Liver (tissue), 9 donors: ENCODE data around the gene SESN1. TPM values are rescaled to one million over a fixed set of nuclear protein-coding genes. Genes with fewer than 3 reads are reported as not detected.

Experiments used
- DNase-seq: peaks from one replicate; pipeline ENCODE4 v3.0.0-alpha.2; 2017; ENCODE audit warnings: low spot score
- H3K27ac ChIP-seq, 2 donors: one replicate each; pipeline ENCODE4 v1.7.0; 2013; ENCODE audit warnings: inconsistent platforms in 2 of 2, low read length in 2 of 2, control low read depth in 1 of 2, low read depth in 1 of 2, mild to moderate bottlenecking in 1 of 2
- H3K27me3 ChIP-seq, 4 donors: one replicate each; pipeline versions ENCODE4 v1.6.1 to v1.7.0; 2013; ENCODE audit warnings: low read length in 3 of 4, inconsistent platforms in 1 of 4, mild to moderate bottlenecking in 1 of 4, moderate library complexity in 1 of 4; ENCODE audit not compliant: control insufficient read depth in 4 of 4, insufficient read depth in 4 of 4
- H3K36me3 ChIP-seq, 4 donors: one replicate each; pipeline versions ENCODE4 v1.6.1 to v1.7.0; 2013; ENCODE audit warnings: low read length in 3 of 4, mild to moderate bottlenecking in 3 of 4, low read depth in 1 of 4, moderate library complexity in 1 of 4; ENCODE audit not compliant: control insufficient read depth in 4 of 4, insufficient read depth in 3 of 4
- H3K4me1 ChIP-seq, 4 donors: one replicate each; pipeline versions ENCODE4 v1.6.1 to v1.7.0; 2013; ENCODE audit warnings: low read length in 3 of 4, mild to moderate bottlenecking in 3 of 4, moderate library complexity in 1 of 4; ENCODE audit not compliant: control insufficient read depth in 4 of 4, insufficient read depth in 4 of 4
- H3K4me3 ChIP-seq, 3 donors: one replicate each; pipeline versions ENCODE4 v1.6.1 to v1.7.0; 2013; ENCODE audit warnings: low read length in 3 of 3, control low read depth in 1 of 3, low read depth in 1 of 3, mild to moderate bottlenecking in 1 of 3
- H3K9ac ChIP-seq, 2 donors: one replicate each; pipeline ENCODE4 v1.7.0; 2013; ENCODE audit warnings: low read length in 2 of 2, mild to moderate bottlenecking in 2 of 2, moderate library complexity in 2 of 2, control low read depth in 1 of 2, low read depth in 1 of 2
- H3K9me3 ChIP-seq, 4 donors: one replicate each; pipeline versions ENCODE4 v1.6.1 to v1.7.0; 2013; ENCODE audit warnings: low read length in 3 of 4; ENCODE audit not compliant: control insufficient read depth in 4 of 4
- EGR1 ChIP-seq, 2 donors: IDR thresholded peaks; 2 replicates each; pipeline ENCODE4 v1.6.1; 2016 to 2018; ENCODE audit warnings: antibody characterized with exemption in 2 of 2, low read depth in 2 of 2
- FOXA2 ChIP-seq: IDR thresholded peaks from 2 replicates; pipeline ENCODE4 v1.6.1; 2016; ENCODE audit warnings: antibody characterized with exemption
- GABPA ChIP-seq, 2 donors: IDR thresholded peaks in 1 of 2; conservative IDR thresholded peaks in 1 of 2; 2 replicates each; pipeline ENCODE4 v1.6.1; 2016; ENCODE audit warnings: antibody characterized with exemption in 2 of 2, mild to moderate bottlenecking in 1 of 2, moderate library complexity in 1 of 2
- HNF4G ChIP-seq: IDR thresholded peaks from 2 replicates; pipeline ENCODE4 v1.6.1; 2016; ENCODE audit warnings: antibody characterized with exemption
- JUND ChIP-seq, 2 donors: IDR thresholded peaks; 2 replicates each; pipeline ENCODE4 v1.6.1; 2016; ENCODE audit warnings: antibody characterized with exemption in 2 of 2
- NR2F2 ChIP-seq: IDR thresholded peaks from 2 replicates; pipeline ENCODE4 v1.6.1; 2016; ENCODE audit warnings: antibody characterized with exemption
- RAD21 ChIP-seq, 2 donors: IDR thresholded peaks; 2 replicates each; pipeline ENCODE4 v1.6.1; 2016; ENCODE audit warnings: antibody characterized with exemption in 2 of 2, mild to moderate bottlenecking in 2 of 2
- RXRA ChIP-seq, 2 donors: IDR thresholded peaks; 2 replicates each; pipeline ENCODE4 v1.6.1; 2017 to 2018; ENCODE audit warnings: antibody characterized with exemption in 2 of 2, mild to moderate bottlenecking in 1 of 2
- SP1 ChIP-seq: IDR thresholded peaks from 2 replicates; pipeline ENCODE4 v1.6.1; 2018; ENCODE audit warnings: antibody characterized with exemption, mild to moderate bottlenecking
- YY1 ChIP-seq: IDR thresholded peaks from 2 replicates; pipeline ENCODE4 v1.6.1; 2016; ENCODE audit warnings: antibody characterized with exemption, mild to moderate bottlenecking
- WGBS: extraction: QIAGEN DNeasy Blood & Tissue Kit; methylation state at CpG from one replicate; pipeline ENCODE4 v1.1.7; 2013; 5-methylcytosine and 5-hydroxymethylcytosine counted together
- polyA plus RNA-seq, 2 donors: library from polyadenylated mRNA; stranded (reverse) in 1 of 2; unstranded in 1 of 2; fragments of 200-250 nt in 1 of 2; fragments of >200 nt in 1 of 2; fragmentation: Nextera tagmentation in 1 of 2; extraction: Ambion mirVana in 1 of 2; gene quantifications; one replicate each; pipeline versions ENCODE4 v1.2.1 to v1.2.3, GENCODE V29; 2013 to 2015
- total RNA-seq, 2 donors: library from RNA; depleted of rRNA; stranded (reverse); fragments of >200 nt; gene quantifications; one replicate each; pipeline ENCODE4 v1.2.3, GENCODE V29; 2014
- TF ChIP-seq, protein P1 (sequence below): fragments of 150-350 bp; IDR thresholded peaks from 2 replicates; pipeline ENCODE4 v1.5.1; 2017; ENCODE audit warnings: improper control_type of control experiment, low read depth, low read length; ENCODE audit not compliant: missing input control
- TF ChIP-seq, protein P2 (sequence below): IDR thresholded peaks from 2 replicates; pipeline ENCODE4 v1.6.1; 2016; ENCODE audit warnings: antibody characterized with exemption
- TF ChIP-seq, protein P3 (sequence below): IDR thresholded peaks from 2 replicates; pipeline ENCODE4 v1.6.1; 2016; ENCODE audit warnings: antibody characterized with exemption
- donor health status: healthy.
- donor health status: healthy.
- donor health status: healthy.
- donor health status: healthy.
- donor health status: healthy.

SESN1 gene
- total and polyA plus RNA-seq, 4 donors: 6.2 to 17.0 (median 11.0) TPM

DNA sequence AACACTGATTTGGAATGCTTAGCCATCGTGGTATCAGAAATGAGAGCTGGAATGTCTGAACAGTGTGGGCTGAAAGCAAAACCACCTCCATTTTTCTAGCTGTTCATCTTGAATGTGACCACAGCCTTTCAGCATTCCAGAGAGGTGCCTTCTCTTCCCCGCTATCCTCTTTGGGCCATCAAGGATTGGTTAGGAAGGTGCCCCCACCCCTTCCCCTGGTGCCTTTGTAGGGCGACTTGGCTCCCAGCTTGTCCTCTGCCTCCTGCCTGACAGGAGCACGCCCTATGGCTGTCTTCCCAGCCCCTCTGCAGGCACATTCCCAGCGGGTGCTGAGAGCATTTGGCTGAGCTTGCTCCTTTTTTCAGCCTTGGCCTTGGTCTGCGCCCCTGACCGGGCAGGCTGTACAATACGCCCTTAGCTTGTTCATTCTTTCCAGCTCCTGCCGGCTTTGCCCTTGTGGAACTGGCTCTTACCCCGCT is 148.9 kb downstream of the SESN1 start:
- H3K27ac ChIP-seq: peak overlapping the region; percentile 66 to 69
- no peak overlapping the region for H3K4me3 ChIP-seq
- no peaks in the 10 kb centered on the region for H3K27me3 ChIP-seq
- no peak overlapping the region for H3K9ac ChIP-seq
- TF ChIP-seq RAD21 (IDR thresholded peaks at IDR 0.05) (no peak), EGR1 (IDR thresholded peaks at IDR 0.05; ENCODE audit: low read depth in 2 of 2) (no peak), GABPA (IDR thresholded peaks at IDR 0.05 in 1 of 2, conservative IDR thresholded peaks at IDR 0.05 in 1 of 2) (no peak), NR2F2 (no peak), JUND (IDR thresholded peaks at IDR 0.05) (no peak), RXRA (IDR thresholded peaks at IDR 0.05) (no peak), YY1 (no peak), FOXA2 (no peak)
- TF ChIP-seq, protein P1, sequence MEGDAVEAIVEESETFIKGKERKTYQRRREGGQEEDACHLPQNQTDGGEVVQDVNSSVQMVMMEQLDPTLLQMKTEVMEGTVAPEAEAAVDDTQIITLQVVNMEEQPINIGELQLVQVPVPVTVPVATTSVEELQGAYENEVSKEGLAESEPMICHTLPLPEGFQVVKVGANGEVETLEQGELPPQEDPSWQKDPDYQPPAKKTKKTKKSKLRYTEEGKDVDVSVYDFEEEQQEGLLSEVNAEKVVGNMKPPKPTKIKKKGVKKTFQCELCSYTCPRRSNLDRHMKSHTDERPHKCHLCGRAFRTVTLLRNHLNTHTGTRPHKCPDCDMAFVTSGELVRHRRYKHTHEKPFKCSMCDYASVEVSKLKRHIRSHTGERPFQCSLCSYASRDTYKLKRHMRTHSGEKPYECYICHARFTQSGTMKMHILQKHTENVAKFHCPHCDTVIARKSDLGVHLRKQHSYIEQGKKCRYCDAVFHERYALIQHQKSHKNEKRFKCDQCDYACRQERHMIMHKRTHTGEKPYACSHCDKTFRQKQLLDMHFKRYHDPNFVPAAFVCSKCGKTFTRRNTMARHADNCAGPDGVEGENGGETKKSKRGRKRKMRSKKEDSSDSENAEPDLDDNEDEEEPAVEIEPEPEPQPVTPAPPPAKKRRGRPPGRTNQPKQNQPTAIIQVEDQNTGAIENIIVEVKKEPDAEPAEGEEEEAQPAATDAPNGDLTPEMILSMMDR: no peak
- WGBS: 83% methylated on average over 10 of the region's 10 CpGs
- no peaks in the 10 kb centered on the region for H3K4me1 ChIP-seq
- no peaks in the 10 kb centered on the region for H3K9me3 ChIP-seq
- no peak for DNase-seq
- no peaks in the 10 kb centered on the region for H3K36me3 ChIP-seq

DNA sequence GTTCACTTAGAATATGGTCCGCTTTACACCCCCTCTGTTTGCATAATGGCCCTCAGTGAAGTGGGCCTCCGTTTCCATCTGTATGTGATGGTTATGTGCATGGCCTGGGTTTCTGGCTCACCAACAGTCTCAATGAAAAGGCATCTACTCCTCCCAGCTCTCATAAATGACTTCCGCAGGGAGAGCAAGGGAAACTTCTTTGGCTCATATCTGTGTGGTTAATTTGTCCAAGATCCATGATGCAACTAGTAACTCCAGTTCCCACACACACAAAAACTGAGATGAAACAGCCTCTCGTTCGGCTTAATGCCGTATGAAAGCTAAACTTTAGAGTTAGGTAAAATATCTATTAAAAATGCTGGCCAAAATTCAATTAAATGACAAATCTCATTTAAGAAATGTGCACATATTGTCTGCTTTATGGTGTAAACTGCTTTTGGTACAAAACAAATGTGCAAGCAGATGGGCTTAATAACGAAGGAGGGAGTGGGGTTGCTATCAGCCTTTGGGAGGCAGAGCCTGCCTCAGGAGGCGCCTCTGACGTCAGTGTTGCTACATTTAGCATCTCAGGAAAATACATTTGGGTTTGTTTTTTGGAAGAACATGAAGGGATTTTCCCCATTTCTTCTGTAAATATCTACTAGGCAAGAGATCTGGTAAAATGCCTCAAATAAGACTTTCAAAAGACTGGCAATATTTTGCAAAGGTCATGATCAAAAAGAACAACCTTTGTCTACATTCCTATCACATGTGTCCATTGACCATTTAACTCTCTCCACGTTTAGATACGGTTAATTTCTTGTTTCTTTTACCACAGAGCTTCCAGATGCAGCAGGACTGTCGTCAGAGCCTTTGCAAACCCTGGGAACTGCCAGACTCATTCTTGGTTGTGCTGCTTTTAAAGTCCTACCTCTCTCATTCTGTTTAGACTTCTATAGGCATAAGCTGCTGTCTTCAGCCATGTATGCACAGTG is 149.7 kb downstream of the SESN1 start:
- peak overlapping the region; percentile 66 to 69 for H3K27ac ChIP-seq
- WGBS: 78% methylated on average over 12 of the region's 12 CpGs
- no peak for DNase-seq
- H3K9ac ChIP-seq: no peak overlapping the region
- TF ChIP-seq HNF4G (no peak), SP1 (no peak), RAD21 (IDR thresholded peaks at IDR 0.05) (peak in 1 of 2 donors; percentile 12), EGR1 (IDR thresholded peaks at IDR 0.05; ENCODE audit: low read depth in 2 of 2) (no peak), GABPA (IDR thresholded peaks at IDR 0.05 in 1 of 2, conservative IDR thresholded peaks at IDR 0.05 in 1 of 2) (no peak)
- no peaks in the 10 kb centered on the region for H3K9me3 ChIP-seq
- H3K27me3 ChIP-seq: no peaks in the 10 kb centered on the region
- H3K4me3 ChIP-seq: no peak overlapping the region
- no peaks in the 10 kb centered on the region for H3K4me1 ChIP-seq
- H3K36me3 ChIP-seq: no peaks in the 10 kb centered on the region

DNA sequence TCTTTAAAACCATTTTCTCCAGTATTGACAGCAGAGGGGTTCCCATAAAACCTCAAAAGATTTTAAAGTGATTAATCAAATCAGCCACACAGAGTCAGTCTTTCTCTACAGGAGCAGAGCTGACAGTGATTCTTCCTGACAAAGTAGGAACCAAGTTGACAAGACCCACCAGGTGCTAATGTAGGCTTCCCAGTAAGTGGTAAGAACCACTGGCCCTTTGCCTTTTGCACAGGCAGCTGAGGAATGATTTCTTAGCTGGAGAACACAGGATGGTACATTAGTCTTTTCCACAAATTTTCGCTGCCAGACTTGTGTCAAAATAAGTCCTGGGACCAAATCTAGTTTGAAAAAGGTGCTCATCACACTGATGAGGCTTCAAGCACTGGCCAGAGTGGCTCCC is 150.6 kb downstream of the SESN1 start:
- no peaks in the 10 kb centered on the region for H3K4me1 ChIP-seq
- DNase-seq: no peak
- no peak overlapping the region for H3K9ac ChIP-seq
- H3K9me3 ChIP-seq: no peaks in the 10 kb centered on the region
- H3K27ac ChIP-seq: peak overlapping the region in 1 of 2 donors; percentile 66
- H3K36me3 ChIP-seq: no peaks in the 10 kb centered on the region
- WGBS: 98% methylated on average over 1 of the region's 1 CpG
- no peak for TF ChIP-seq NR2F2
- TF ChIP-seq, protein P2, sequence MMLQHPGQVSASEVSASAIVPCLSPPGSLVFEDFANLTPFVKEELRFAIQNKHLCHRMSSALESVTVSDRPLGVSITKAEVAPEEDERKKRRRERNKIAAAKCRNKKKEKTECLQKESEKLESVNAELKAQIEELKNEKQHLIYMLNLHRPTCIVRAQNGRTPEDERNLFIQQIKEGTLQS: no peak
- TF ChIP-seq, protein P3, sequence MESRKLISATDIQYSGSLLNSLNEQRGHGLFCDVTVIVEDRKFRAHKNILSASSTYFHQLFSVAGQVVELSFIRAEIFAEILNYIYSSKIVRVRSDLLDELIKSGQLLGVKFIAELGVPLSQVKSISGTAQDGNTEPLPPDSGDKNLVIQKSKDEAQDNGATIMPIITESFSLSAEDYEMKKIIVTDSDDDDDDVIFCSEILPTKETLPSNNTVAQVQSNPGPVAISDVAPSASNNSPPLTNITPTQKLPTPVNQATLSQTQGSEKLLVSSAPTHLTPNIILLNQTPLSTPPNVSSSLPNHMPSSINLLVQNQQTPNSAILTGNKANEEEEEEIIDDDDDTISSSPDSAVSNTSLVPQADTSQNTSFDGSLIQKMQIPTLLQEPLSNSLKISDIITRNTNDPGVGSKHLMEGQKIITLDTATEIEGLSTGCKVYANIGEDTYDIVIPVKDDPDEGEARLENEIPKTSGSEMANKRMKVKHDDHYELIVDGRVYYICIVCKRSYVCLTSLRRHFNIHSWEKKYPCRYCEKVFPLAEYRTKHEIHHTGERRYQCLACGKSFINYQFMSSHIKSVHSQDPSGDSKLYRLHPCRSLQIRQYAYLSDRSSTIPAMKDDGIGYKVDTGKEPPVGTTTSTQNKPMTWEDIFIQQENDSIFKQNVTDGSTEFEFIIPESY: no peak
- no peak overlapping the region for H3K4me3 ChIP-seq
- no peaks in the 10 kb centered on the region for H3K27me3 ChIP-seq
